22Rv1 (cell line): ENCODE data around the gene DCHS1.

Experiments
- CTCF ChIP-seq: fragments of 450-650 bp; IDR thresholded peaks from 2 replicates; pipeline ENCODE4 v1.5.1; 2017; ENCODE audit warnings: mild to moderate bottlenecking
- ZFX ChIP-seq: fragments of 450-650 bp; IDR thresholded peaks from 2 replicates; pipeline ENCODE4 v1.6.1; 2017; ENCODE audit warnings: antibody characterized with exemption, borderline replicate concordance

DNA sequence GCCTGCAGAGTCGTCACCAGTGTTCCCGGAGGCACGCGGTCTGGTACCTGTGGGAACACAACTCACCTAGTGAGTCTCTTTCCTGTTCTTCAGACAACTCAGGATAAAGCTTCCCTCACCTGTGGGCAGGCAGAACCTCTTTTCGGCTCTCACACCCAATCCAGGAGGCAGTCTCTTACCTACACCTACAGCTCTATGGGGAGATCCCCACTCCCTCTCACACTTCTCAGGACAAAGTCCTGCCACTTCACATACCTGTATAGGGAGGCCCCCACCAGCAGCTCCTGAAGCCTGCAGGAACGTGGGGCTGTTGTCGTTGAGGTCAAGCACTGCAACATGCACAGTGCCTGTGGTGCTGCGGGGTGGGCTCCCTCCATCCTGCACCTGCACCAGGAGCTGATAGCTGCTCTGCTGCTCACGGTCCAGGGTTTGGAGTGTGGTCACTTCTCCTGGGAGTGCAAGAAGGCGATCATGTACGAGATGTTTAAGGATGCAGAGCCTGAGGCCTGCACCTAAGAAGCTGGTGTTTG, 24.2 kb downstream of the DCHS1 start:
- no peak for TF ChIP-seq CTCF
- no peak for TF ChIP-seq ZFX
